Hepatocyte (in vitro differentiated cells): ENCODE measurements around the gene ANKRD55. TPM values are rescaled to one million over a fixed set of nuclear protein-coding genes. Genes with fewer than 3 reads are reported as not detected.

Source experiments
- DNase-seq: peaks from one replicate; pipeline ENCODE4 v3.0.0-alpha.2; 2016; ENCODE audit warnings: low spot score
- H2AFZ ChIP-seq: fragments of 200-600 bp; sonication (generic); 2 replicates; pipeline ENCODE4 v1.6.0; 2016; ENCODE audit warnings: antibody characterized with exemption, mild to moderate bottlenecking
- H3K27ac ChIP-seq: fragments of 200-600 bp; sonication (generic); 2 replicates; pipeline ENCODE4 v1.5.1; 2016; ENCODE audit warnings: mild to moderate bottlenecking
- H3K27me3 ChIP-seq: fragments of 200-600 bp; sonication (generic); 2 replicates; pipeline ENCODE4 v1.6.1; 2016
- H3K36me3 ChIP-seq: fragments of 200-600 bp; sonication (generic); replicated peaks from 2 replicates; pipeline ENCODE4 v1.5.1; 2016; ENCODE audit warnings: low read depth; ENCODE audit not compliant: insufficient read depth
- H3K4me1 ChIP-seq: fragments of 200-600 bp; sonication (generic); 2 replicates; pipeline ENCODE4 v1.5.1; 2016; ENCODE audit warnings: mild to moderate bottlenecking, moderate library complexity; ENCODE audit not compliant: insufficient read depth
- H3K4me2 ChIP-seq: fragments of 200-600 bp; sonication (generic); 2 replicates; pipeline ENCODE4 v1.6.0; 2016
- H3K4me3 ChIP-seq: fragments of 200-600 bp; sonication (generic); 2 replicates; pipeline ENCODE4 v1.5.1; 2016; ENCODE audit warnings: mild to moderate bottlenecking
- H3K79me2 ChIP-seq: fragments of 200-600 bp; sonication (generic); 2 replicates; pipeline ENCODE4 v1.6.0; 2017; ENCODE audit warnings: mild to moderate bottlenecking
- H3K9me2 ChIP-seq: fragments of 200-600 bp; sonication (generic); replicated peaks from 2 replicates; pipeline ENCODE4 v1.6.0; 2017; ENCODE audit warnings: mild to moderate bottlenecking; ENCODE audit not compliant: insufficient read depth
- H3K9me3 ChIP-seq: fragments of 200-600 bp; sonication (generic); 2 replicates; pipeline ENCODE4 v1.5.1; 2016; ENCODE audit warnings: low read depth, mild to moderate bottlenecking
- H4K20me1 ChIP-seq: fragments of 200-600 bp; sonication (generic); 2 replicates; pipeline ENCODE4 v1.6.0; 2016; ENCODE audit warnings: mild to moderate bottlenecking; ENCODE audit not compliant: insufficient read depth, poor library complexity, severe bottlenecking
- CTCF ChIP-seq: fragments of 200-600 bp; sonication (generic); IDR thresholded peaks from 2 replicates; pipeline ENCODE4 v1.5.1; 2016; ENCODE audit warnings: antibody characterized with exemption, mild to moderate bottlenecking; ENCODE audit not compliant: poor library complexity
- EZH2 ChIP-seq: fragments of 200-600 bp; sonication (generic); IDR thresholded peaks from 2 replicates; pipeline ENCODE4 v1.6.1; 2016; ENCODE audit warnings: antibody characterized with exemption, mild to moderate bottlenecking, borderline replicate concordance
- EZH2phosphoT487 ChIP-seq: fragments of 200-600 bp; sonication (generic); IDR thresholded peaks from one replicate; pipeline ENCODE4 v1.6.1; 2018; ENCODE audit warnings: antibody characterized with exemption, mild to moderate bottlenecking, low read depth, moderate library complexity; ENCODE audit not compliant: unreplicated experiment, severe bottlenecking
- WGBS: methylation state at CpG from one replicate; pipeline ENCODE4 v1.1.6; 2016; ENCODE audit warnings: low lambda C conversion rate; ENCODE audit errors: missing lambda C conversion rate; 5-methylcytosine and 5-hydroxymethylcytosine counted together
- polyA plus RNA-seq: library from polyadenylated mRNA; unstranded; fragments of >200 nt; fragmentation: Nextera tagmentation; extraction: Ambion mirVana; gene quantifications from 2 replicates; pipeline ENCODE4 v1.2.1, GENCODE V29; 2016
- total RNA-seq: library from RNA; depleted of rRNA; stranded (reverse); fragments of >200 nt; gene quantifications from 2 replicates; pipeline ENCODE4 v1.2.3, GENCODE V29; 2014

Gene ANKRD55
- total and polyA plus RNA-seq, 2 experiments from 2014 or later = 0.20 to 0.31 TPM

GRCh38 chr5:56145106-56145505 lies 88.0 kb downstream of the ANKRD55 start:
- no peaks in the 10 kb centered on the region for H3K9me2 ChIP-seq
- H3K4me3 ChIP-seq = no peak overlapping the region
- no peaks in the 10 kb centered on the region for H4K20me1 ChIP-seq
- peaks cover 18% of the 10 kb centered on the region for H3K4me1 ChIP-seq
- H3K4me2 ChIP-seq = no peak overlapping the region
- no peaks in the 10 kb centered on the region for H3K27me3 ChIP-seq
- H3K36me3 ChIP-seq = no peaks in the 10 kb centered on the region
- no peak for TF ChIP-seq EZH2phosphoT487
- TF ChIP-seq EZH2 = no peak
- TF ChIP-seq CTCF = no peak
- WGBS = 25% methylated on average over 1 of the region's 1 CpG
- peak; percentile 27 for DNase-seq
- no peaks in the 10 kb centered on the region for H3K79me2 ChIP-seq
- H3K27ac ChIP-seq = no peak overlapping the region
- no peak overlapping the region for H2AFZ ChIP-seq
- H3K9me3 ChIP-seq = no peaks in the 10 kb centered on the region

DNA sequence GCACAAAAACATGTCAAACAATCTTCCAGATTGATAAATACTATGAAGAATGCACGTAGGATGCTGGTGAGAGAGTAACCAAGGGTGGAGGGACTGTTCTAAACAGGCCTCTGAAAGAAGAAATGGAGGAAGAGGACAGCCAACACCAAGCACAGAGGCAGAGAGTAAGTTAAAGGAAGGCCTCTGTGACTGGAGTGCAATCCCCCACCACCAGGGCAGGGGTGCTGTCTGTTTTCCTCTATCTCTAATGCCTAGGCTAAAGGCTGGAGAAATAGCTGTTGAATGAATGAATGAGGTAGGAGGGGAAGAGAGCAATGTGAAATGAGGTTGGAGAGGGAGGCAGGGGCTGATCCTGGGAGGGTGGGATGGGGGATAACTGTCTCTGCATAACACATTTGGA lies 88.9 kb downstream of the ANKRD55 start:
- Histone ChIP-seq H3K36me3 (no peaks in the 10 kb centered on the region), H3K4me2 (no peak overlapping the region), H2AFZ (no peak overlapping the region), H3K9me3 (no peaks in the 10 kb centered on the region), H3K4me1 (peaks cover 18% of the 10 kb centered on the region), H3K27ac (no peak overlapping the region), H3K79me2 (no peaks in the 10 kb centered on the region), H3K27me3 (no peaks in the 10 kb centered on the region), H4K20me1 (no peaks in the 10 kb centered on the region), H3K9me2 (no peaks in the 10 kb centered on the region), H3K4me3 (no peak overlapping the region)
- TF ChIP-seq EZH2 (no peak), EZH2phosphoT487 (no peak), CTCF (no peak)
- WGBS = 100% methylated on average over 1 of the region's 1 CpG
- no peak for DNase-seq

DNA sequence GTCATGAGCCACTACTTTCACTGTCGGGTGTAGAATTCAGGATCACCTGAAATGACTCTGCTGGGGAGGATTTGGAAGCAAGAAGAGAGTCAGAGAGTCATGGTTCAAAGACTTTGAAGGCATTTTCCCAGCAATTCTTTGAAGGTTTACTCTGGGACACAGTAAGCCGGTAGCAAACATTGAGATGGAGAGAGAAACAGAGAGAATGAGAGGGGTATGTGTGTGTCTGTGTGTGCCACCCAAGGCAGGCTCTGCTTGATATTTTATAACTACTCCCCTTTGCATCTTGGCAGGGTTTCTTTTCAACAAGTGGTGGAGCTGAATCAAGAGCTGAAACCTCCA lies 89.8 kb downstream of the ANKRD55 start:
- DNase-seq = no peak
- H3K36me3 ChIP-seq = no peaks in the 10 kb centered on the region
- H3K4me2 ChIP-seq = no peak overlapping the region
- 55% methylated on average over 2 of the region's 2 CpGs for WGBS
- no peak overlapping the region for H2AFZ ChIP-seq
- no peak overlapping the region for H3K27ac ChIP-seq
- H3K9me3 ChIP-seq = no peaks in the 10 kb centered on the region
- no peaks in the 10 kb centered on the region for H4K20me1 ChIP-seq
- peaks cover 13% of the 10 kb centered on the region for H3K4me1 ChIP-seq
- no peaks in the 10 kb centered on the region for H3K79me2 ChIP-seq
- H3K4me3 ChIP-seq = no peak overlapping the region
- TF ChIP-seq CTCF (no peak), EZH2 (no peak), EZH2phosphoT487 (no peak)
- H3K9me2 ChIP-seq = no peaks in the 10 kb centered on the region
- H3K27me3 ChIP-seq = no peaks in the 10 kb centered on the region
